ENCODE data around the gene ZBTB7C.

ZBTB7C gene

GRCh38 chr18:48119204-48119603 lies 290.0 kb downstream of the ZBTB7C start:
- DNase-seq (ENCODE audit: low read depth), result no peak
- TF ChIP-seq, protein P1, sequence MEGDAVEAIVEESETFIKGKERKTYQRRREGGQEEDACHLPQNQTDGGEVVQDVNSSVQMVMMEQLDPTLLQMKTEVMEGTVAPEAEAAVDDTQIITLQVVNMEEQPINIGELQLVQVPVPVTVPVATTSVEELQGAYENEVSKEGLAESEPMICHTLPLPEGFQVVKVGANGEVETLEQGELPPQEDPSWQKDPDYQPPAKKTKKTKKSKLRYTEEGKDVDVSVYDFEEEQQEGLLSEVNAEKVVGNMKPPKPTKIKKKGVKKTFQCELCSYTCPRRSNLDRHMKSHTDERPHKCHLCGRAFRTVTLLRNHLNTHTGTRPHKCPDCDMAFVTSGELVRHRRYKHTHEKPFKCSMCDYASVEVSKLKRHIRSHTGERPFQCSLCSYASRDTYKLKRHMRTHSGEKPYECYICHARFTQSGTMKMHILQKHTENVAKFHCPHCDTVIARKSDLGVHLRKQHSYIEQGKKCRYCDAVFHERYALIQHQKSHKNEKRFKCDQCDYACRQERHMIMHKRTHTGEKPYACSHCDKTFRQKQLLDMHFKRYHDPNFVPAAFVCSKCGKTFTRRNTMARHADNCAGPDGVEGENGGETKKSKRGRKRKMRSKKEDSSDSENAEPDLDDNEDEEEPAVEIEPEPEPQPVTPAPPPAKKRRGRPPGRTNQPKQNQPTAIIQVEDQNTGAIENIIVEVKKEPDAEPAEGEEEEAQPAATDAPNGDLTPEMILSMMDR (conservative IDR thresholded peaks at IDR 0.05; ENCODE audit: low read depth, low read length), result no peak
- no peak overlapping the region for H3K4me3 ChIP-seq (ENCODE audit: low read length)

DNA sequence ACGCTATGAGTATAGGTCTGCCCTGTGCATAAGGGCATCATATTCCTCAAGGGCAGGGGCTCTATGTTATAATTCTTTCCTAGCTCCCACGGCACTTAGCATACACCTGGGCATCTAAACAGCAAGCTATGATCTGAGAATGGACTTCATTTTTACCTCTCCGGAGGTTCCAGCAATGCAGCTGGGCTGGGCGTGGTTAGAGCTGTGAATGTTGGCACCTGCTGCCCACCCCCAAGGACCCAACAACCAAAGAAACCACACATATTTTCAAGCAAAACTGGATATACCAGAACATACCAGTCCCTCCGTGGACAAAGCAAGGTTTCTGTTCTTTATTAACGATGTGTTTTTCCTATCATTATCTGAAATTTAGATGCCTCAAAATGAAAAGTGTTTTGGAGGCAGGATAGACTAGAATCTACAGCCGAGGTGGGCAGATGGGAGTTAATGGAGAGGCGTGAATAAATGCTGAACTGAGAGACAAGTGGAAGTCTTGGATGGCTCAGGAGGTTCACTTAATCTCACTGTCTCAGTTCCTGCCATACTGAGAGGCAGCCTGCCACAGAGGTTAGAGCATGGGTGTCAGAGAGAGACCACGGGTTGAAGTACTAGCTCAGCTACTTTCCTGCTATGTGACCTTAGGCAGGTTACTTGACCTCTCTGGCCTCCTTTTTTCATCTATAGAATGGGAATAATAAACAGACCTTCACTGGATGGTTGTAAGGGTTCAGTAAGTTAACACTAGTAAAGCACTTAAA lies 292.1 kb downstream of the ZBTB7C start:
- TF ChIP-seq, protein P1 (conservative IDR thresholded peaks at IDR 0.05; ENCODE audit: low read depth, low read length), result no peak
- no peak overlapping the region for H3K4me3 ChIP-seq (ENCODE audit: low read length)
- DNase-seq (ENCODE audit: low read depth), result no peak

DNA sequence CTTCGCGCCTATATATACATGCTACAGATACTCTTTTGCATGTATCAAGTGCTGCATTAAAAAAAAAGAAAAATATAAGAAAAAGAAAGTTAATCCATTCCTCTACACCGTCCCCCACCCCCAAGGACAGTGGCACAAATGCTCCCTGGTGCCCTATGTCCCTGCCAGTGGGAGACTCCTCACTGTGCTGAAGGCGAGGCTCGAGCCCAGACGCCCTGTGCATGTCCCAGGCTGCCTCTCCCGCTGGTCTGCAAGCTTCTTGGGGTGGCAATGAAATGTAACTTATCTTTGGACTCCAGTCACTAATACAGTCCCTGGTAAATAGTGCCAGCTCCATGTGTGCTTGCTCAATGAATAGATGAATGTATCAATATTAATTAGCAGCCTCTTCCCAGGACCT lies 293.2 kb downstream of the ZBTB7C start:
- TF ChIP-seq, protein P1 (conservative IDR thresholded peaks at IDR 0.05; ENCODE audit: low read depth, low read length), result no peak
- no peak for DNase-seq (ENCODE audit: low read depth)

DNA sequence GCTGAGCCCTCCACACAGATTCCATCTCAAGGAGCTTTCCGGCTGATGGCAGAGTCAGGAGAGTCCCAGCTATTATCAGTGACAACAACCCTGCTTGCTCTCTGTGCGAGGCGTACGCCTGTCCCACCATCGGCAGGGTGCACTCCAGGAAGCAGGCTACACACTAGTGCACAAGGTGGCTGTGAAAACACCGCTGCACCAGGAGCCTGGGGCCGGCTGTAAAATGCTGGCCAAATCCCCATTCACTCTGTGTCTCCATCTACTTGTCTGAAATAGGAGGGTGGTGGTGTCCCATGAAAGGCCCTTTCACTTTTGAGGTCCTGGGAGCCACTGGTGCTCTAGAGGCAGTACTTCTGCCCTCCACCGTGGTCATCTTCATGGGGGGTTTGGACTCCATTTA lies 295.5 kb downstream of the ZBTB7C start:
- TF ChIP-seq, protein P1 (conservative IDR thresholded peaks at IDR 0.05; ENCODE audit: low read depth, low read length), result no peak
- H3K4me3 ChIP-seq (ENCODE audit: low read length), result no peak overlapping the region

More for the DNA sequence above, 293.2 kb downstream of the ZBTB7C start:
- no peak overlapping the region for H3K4me3 ChIP-seq (ENCODE audit: low read length)

GRCh38 chr18:48111587-48111986 lies 297.6 kb downstream of the ZBTB7C start:
- no peak overlapping the region for H3K4me3 ChIP-seq (ENCODE audit: low read length)
- TF ChIP-seq, protein P1 (conservative IDR thresholded peaks at IDR 0.05; ENCODE audit: low read depth, low read length), result no peak
- DNase-seq (ENCODE audit: low read depth), result no peak

More for the DNA sequence above, 295.5 kb downstream of the ZBTB7C start:
- DNase-seq (ENCODE audit: low read depth), result no peak

DNA sequence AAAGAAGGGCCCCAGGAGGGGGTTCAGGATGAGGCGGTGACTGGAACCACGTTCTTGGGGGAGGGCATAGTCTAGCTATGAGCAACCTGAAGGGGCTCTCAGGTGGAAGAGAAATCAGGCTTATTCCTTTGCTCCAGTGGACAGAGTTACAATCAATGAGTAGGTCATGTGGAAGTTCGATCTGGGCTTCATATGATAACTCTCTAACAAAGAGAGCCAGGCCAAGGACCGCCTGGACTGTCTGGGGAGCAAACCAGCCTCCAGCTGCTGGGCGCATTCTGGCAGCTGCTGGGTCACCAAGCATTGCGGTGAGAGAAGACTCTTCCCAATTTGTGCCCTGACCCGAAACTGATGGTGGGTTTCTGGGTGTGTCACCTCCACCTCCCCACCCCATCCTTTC lies 298.4 kb downstream of the ZBTB7C start:
- no peak for DNase-seq (ENCODE audit: low read depth)
- H3K4me3 ChIP-seq (ENCODE audit: low read length), result no peak overlapping the region
- TF ChIP-seq, protein P1 (conservative IDR thresholded peaks at IDR 0.05; ENCODE audit: low read depth, low read length), result no peak

DNA sequence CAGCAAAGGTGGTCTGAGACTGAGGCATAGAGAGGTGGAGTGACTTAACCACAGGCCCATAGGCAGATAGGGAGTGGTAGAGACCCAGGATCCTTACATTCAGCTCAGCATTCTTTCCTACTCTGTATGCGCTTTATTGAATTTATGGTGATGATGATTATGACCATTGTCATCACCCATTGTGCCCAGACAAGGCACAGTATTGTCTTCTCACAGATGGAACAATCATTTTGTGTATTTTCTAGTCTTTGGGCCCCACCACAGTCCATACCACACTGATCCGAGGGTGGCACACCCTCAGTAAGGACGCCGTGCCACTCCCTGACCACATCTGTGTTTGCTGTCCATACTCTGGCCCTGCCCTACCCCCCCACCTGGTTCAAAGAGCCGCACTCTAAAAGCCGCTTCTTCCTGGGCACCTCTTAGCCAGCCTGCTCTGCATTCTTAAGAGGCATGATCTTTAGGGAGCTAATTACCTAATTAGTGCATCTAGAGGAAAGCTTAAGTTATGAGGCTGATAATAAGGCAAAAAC lies 299.2 kb downstream of the ZBTB7C start:
- no peak for DNase-seq (ENCODE audit: low read depth)
- no peak overlapping the region for H3K4me3 ChIP-seq (ENCODE audit: low read length)
- TF ChIP-seq, protein P1 (conservative IDR thresholded peaks at IDR 0.05; ENCODE audit: low read depth, low read length), result no peak
